HEK293 (cell line): ENCODE results near the gene UXS1.

Experiments
- CTCF ChIA-PET: fragments of 350-600 bp; formaldehyde crosslinking; extraction: SDS; loops from one replicate; lab custom pipeline; 2021; ENCODE audit warnings: antibody characterized with exemption; lab: Yijun Ruan, JAX
- POLR2A ChIA-PET: fragments of 300-600 bp; formaldehyde crosslinking; extraction: SDS; loops from one replicate; lab custom pipeline; 2020; ENCODE audit warnings: antibody characterized with exemption, inconsistent platforms; lab: Yijun Ruan, JAX
- H3K27ac ChIP-seq: fragments of 200-500 bp; sonication (Bioruptor generic); 2 replicates; pipeline ENCODE4 v1.5.1; 2014; ENCODE audit warnings: low read depth, low read length, control low read depth, inconsistent platforms; ENCODE audit errors: extremely low read depth
- H3K36me3 ChIP-seq, 2 experiments: fragments of 200-500 bp in 1 of 2; sonication (Bioruptor generic) in 1 of 2; 1 replicate in 1 of 2; 2 replicates in 1 of 2; pipeline ENCODE4 v1.5.1; 2014 to 2017; ENCODE audit warnings: inconsistent platforms in 2 of 2, low read length in 2 of 2; ENCODE audit not compliant: control insufficient read depth in 2 of 2, insufficient read depth in 1 of 2
- H3K4me1 ChIP-seq: fragments of 200-500 bp; sonication (Bioruptor generic); 2 replicates; pipeline ENCODE4 v1.5.1; 2014; ENCODE audit warnings: mild to moderate bottlenecking, low read length, inconsistent platforms; ENCODE audit not compliant: control insufficient read depth, insufficient read depth
- H3K4me3 ChIP-seq: 2 replicates; pipeline ENCODE4 v1.5.1; 2011; ENCODE audit warnings: low read depth, mild to moderate bottlenecking, control low read depth, low read length, moderate library complexity
- H3K9me3 ChIP-seq: fragments of 200-500 bp; sonication (Bioruptor generic); 2 replicates; pipeline ENCODE4 v1.5.1; 2014; ENCODE audit warnings: low read depth, low read length, inconsistent platforms; ENCODE audit not compliant: control insufficient read depth, insufficient read depth
- BCL11A ChIP-seq: fragments of 450-650 bp; formaldehyde crosslinking; IDR thresholded peaks from 2 replicates; pipeline ENCODE4 v1.5.1; 2016; ENCODE audit warnings: low read depth, missing biosample characterization, missing genetic modification characterization
- EGR2 ChIP-seq: fragments of 450-650 bp; formaldehyde crosslinking; IDR thresholded peaks from 2 replicates; pipeline ENCODE4 v1.5.1; 2016; ENCODE audit warnings: low read depth, missing biosample characterization, missing genetic modification characterization
- HOXD13 ChIP-seq: sonication (generic); formaldehyde crosslinking; IDR thresholded peaks from 2 replicates; pipeline ENCODE4 v1.8.0; 2022; ENCODE audit warnings: missing genetic modification reagents, borderline replicate concordance
- PBX3 ChIP-seq: sonication (generic); formaldehyde crosslinking; IDR thresholded peaks from 2 replicates; pipeline ENCODE4 v1.8.1; 2022; ENCODE audit warnings: mild to moderate bottlenecking, moderate library complexity, missing genetic modification reagents
- PRDM6 ChIP-seq: fragments of 450-650 bp; formaldehyde crosslinking; IDR thresholded peaks from 2 replicates; pipeline ENCODE4 v1.5.1; 2017; ENCODE audit warnings: missing biosample characterization, missing genetic modification characterization
- SALL2 ChIP-seq: fragments of 450-650 bp; formaldehyde crosslinking; IDR thresholded peaks from 2 replicates; pipeline ENCODE4 v1.5.0; 2017; ENCODE audit warnings: missing biosample characterization, mild to moderate bottlenecking, missing genetic modification characterization, borderline replicate concordance
- ZNF140 ChIP-seq: fragments of 450-650 bp; formaldehyde crosslinking; IDR thresholded peaks from 2 replicates; pipeline ENCODE4 v1.5.1; 2016; ENCODE audit warnings: missing biosample characterization, missing genetic modification characterization
- ZNF391 ChIP-seq: fragments of 450-650 bp; formaldehyde crosslinking; IDR thresholded peaks from 2 replicates; pipeline ENCODE4 v1.5.1; 2016; ENCODE audit warnings: low read depth, missing biosample characterization, missing genetic modification characterization, borderline replicate concordance
- ZNF48 ChIP-seq: fragments of 450-650 bp; formaldehyde crosslinking; IDR thresholded peaks from 2 replicates; pipeline ENCODE4 v1.5.1; 2016; ENCODE audit warnings: missing biosample characterization, missing genetic modification characterization
- ZNF501 ChIP-seq: fragments of 450-650 bp; formaldehyde crosslinking; IDR thresholded peaks from 2 replicates; pipeline ENCODE4 v1.5.1; 2016; ENCODE audit warnings: missing biosample characterization, missing genetic modification characterization
- ZNF529 ChIP-seq: fragments of 450-650 bp; formaldehyde crosslinking; IDR thresholded peaks from 2 replicates; pipeline ENCODE4 v1.5.1; 2017; ENCODE audit warnings: missing genetic modification characterization, missing biosample characterization; ENCODE audit not compliant: insufficient replicate concordance
- ZNF596 ChIP-seq: fragments of 450-650 bp; IDR thresholded peaks from 2 replicates; pipeline ENCODE4 v1.5.0; 2018; ENCODE audit warnings: missing biosample characterization, mild to moderate bottlenecking, missing genetic modification characterization, moderate library complexity
- ZNF629 ChIP-seq: fragments of 450-650 bp; formaldehyde crosslinking; IDR thresholded peaks from 2 replicates; pipeline ENCODE4 v1.5.1; 2017; ENCODE audit warnings: missing biosample characterization, missing genetic modification characterization
- ZNF777 ChIP-seq: fragments of 450-650 bp; formaldehyde crosslinking; IDR thresholded peaks from 2 replicates; pipeline ENCODE4 v1.5.1; 2017; ENCODE audit warnings: missing biosample characterization, missing genetic modification characterization, borderline replicate concordance
- ZNF791 ChIP-seq: fragments of 450-650 bp; formaldehyde crosslinking; IDR thresholded peaks from 2 replicates; pipeline ENCODE4 v1.5.1; 2016; ENCODE audit warnings: missing biosample characterization, missing genetic modification characterization
- ZSCAN18 ChIP-seq: fragments of 450-650 bp; formaldehyde crosslinking; IDR thresholded peaks from 2 replicates; pipeline ENCODE4 v1.5.1; 2016; ENCODE audit warnings: missing biosample characterization, missing genetic modification characterization

Gene UXS1

GRCh38 chr2:106099691-106100090 is 94.4 kb downstream of the UXS1 start (continued):
- no peak for TF ChIP-seq ZNF777 (tag by site-specific recombination)
- TF ChIP-seq ZNF596 (tag by site-specific recombination): no peak
- no peak for TF ChIP-seq PBX3 (CRISPR knock-in tag)
- no peak for TF ChIP-seq ZNF629 (tag by site-specific recombination)
- no peak for TF ChIP-seq ZNF791 (tag by site-specific recombination)
- no peak for TF ChIP-seq HOXD13
- no peak for TF ChIP-seq ZNF140
- no peak for TF ChIP-seq ZNF529 (tag by site-specific recombination)
- TF ChIP-seq BCL11A (tag by site-specific recombination): no peak

GRCh38 chr2:106098664-106099063 is 95.4 kb downstream of the UXS1 start:
- H3K27ac ChIP-seq: no peak overlapping the region
- TF ChIP-seq ZNF501 (tag by site-specific recombination) (no peak), PRDM6 (tag by site-specific recombination) (no peak), EGR2 (tag by site-specific recombination) (no peak), ZNF48 (tag by site-specific recombination) (no peak), ZSCAN18 (tag by site-specific recombination) (no peak)
- TF ChIP-seq, all 188 proteins: peak for 0
- Histone ChIP-seq H3K4me1 (no peaks in the 10 kb centered on the region), H3K9me3 (no peaks in the 10 kb centered on the region), H3K4me3 (no peak overlapping the region), H3K36me3 (peaks cover 0 to 75% of the 10 kb centered on the region in 2 experiments; a peak in 2 of 3 replicates)
- ChIA-PET POLR2A (no interaction called here), CTCF (interaction anchor here (1.6 kb wide), 1 partner anchor 157 kb away, joined by 4 read pairs; no protein-coding TSS in a partner anchor)

GRCh38 chr2:106098081-106098480 is 96.0 kb downstream of the UXS1 start:
- no peaks in the 10 kb centered on the region for H3K4me1 ChIP-seq
- H3K27ac ChIP-seq: no peak overlapping the region
- ChIA-PET CTCF (interaction anchor here (1.6 kb wide), 1 partner anchor 156 kb away, joined by 4 read pairs; no protein-coding TSS in a partner anchor), POLR2A (no interaction called here)
- peaks cover 0 to 77% of the 10 kb centered on the region in 2 experiments; a peak in 2 of 3 replicates for H3K36me3 ChIP-seq
- TF ChIP-seq ZNF391 (tag by site-specific recombination): no peak
- TF ChIP-seq SALL2 (tag by site-specific recombination): no peak
- H3K4me3 ChIP-seq: no peak overlapping the region
- no peaks in the 10 kb centered on the region for H3K9me3 ChIP-seq
